Measurements from ENCODE around the gene ZMYND11.

Gene ZMYND11

GRCh38 chr10:230758-231157 is 95.5 kb downstream of the ZMYND11 start:
- TF ChIP-seq, protein P1, sequence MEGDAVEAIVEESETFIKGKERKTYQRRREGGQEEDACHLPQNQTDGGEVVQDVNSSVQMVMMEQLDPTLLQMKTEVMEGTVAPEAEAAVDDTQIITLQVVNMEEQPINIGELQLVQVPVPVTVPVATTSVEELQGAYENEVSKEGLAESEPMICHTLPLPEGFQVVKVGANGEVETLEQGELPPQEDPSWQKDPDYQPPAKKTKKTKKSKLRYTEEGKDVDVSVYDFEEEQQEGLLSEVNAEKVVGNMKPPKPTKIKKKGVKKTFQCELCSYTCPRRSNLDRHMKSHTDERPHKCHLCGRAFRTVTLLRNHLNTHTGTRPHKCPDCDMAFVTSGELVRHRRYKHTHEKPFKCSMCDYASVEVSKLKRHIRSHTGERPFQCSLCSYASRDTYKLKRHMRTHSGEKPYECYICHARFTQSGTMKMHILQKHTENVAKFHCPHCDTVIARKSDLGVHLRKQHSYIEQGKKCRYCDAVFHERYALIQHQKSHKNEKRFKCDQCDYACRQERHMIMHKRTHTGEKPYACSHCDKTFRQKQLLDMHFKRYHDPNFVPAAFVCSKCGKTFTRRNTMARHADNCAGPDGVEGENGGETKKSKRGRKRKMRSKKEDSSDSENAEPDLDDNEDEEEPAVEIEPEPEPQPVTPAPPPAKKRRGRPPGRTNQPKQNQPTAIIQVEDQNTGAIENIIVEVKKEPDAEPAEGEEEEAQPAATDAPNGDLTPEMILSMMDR (IDR thresholded peaks at IDR 0.05; ENCODE audit: low read depth, low read length) = peak; percentile 45
- no peak overlapping the region for H3K4me3 ChIP-seq (ENCODE audit: low read depth, low read length)

DNA sequence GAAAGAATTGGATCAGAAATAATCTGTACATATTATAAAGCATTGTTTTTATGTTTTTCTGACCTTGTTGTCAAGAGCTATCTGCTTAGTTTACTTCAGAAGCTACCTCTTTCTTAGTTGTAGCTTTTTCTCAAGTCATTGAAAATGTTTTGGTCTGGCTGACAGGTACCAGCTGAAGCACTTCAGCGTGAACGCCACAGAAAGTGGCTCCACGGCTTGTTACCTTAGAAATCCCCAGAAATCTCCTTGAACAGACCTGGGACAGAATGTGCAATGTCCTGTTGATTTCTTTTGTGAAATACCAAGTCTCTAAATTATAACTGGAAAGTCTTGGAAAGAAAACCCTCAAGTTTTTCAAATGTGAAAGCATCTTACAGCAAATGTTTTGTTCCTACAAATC is 96.8 kb downstream of the ZMYND11 start:
- TF ChIP-seq, protein P1 (IDR thresholded peaks at IDR 0.05; ENCODE audit: low read depth, low read length) = no peak
- H3K4me3 ChIP-seq (ENCODE audit: low read depth, low read length) = no peak overlapping the region

DNA sequence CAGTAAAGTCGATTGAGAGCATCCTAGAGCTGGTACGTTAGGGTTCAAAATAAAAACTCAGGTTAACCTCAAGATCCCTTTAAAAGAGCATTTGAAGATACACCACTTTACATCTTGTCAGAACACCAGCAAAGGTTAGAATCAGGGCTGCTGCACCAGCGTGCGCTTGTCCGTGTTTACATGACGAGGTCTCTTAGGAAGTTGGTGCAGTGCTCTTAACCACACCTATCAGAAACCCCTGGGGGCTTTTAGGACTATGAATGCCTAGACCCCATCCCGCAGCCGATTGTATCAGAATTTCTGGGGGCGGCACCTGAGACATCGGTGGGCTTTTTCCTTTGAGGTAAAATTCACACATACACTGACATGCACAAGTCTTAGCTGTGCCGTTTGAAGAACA is 97.6 kb downstream of the ZMYND11 start:
- H3K4me3 ChIP-seq (ENCODE audit: low read depth, low read length) = no peak overlapping the region
- TF ChIP-seq, protein P1 (IDR thresholded peaks at IDR 0.05; ENCODE audit: low read depth, low read length) = no peak

DNA sequence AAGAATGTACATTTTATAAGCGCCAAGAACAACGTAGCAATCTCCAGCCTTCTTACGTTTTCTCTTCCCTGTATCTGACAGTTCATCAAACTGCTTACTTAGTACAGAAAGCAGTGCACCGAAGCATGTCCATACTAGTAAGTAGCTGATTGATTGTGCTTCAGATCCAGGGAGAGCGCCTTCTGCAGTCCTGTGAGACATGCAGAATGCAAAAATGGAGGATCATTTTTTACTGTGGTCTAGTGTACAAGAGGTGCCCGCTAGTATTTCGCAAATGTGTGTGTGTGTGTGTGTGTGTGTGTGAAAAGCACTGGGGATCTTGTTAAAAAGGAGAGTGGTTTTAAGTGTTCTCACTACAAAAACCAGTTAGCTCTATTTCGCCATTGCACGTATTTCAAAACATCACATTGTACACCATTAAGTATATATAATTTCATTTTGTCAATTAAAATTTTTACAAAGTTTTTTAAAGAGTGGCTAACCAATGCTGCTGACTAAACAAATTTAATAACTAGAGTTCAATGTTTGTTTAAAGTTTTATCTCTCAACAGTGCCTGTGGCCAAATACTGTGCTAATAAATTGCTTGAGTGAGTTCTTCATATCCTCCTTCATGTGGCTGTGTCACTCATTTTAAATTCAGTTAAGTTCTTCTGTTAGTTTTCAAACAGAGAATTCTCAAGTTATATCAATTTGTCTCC is 99.6 kb downstream of the ZMYND11 start:
- H3K4me3 ChIP-seq (ENCODE audit: low read depth, low read length) = no peak overlapping the region
- TF ChIP-seq, protein P1 (IDR thresholded peaks at IDR 0.05; ENCODE audit: low read depth, low read length) = no peak

GRCh38 chr10:235915-236314 is 100.7 kb downstream of the ZMYND11 start:
- TF ChIP-seq, protein P1 (IDR thresholded peaks at IDR 0.05; ENCODE audit: low read depth, low read length) = no peak
- no peak overlapping the region for H3K4me3 ChIP-seq (ENCODE audit: low read depth, low read length)

DNA sequence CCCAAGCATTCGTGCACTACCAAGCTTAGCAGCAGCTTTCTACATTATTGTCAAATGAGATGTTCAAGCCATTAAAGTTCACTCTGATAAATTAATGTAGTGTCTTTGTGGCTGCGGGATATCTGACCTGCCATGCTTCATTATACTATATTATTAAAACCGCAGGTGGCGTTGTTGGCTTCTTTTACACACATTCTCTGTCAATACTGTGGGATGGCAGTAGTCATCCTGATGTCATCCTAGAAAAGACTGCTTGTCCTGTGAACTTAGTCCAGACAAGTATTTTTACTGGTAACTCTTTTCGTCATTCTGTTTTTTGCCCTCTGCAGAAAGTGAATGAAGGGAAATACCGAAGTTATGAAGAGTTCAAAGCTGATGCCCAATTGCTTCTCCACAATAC is 103.9 kb downstream of the ZMYND11 start:
- TF ChIP-seq, protein P1 (IDR thresholded peaks at IDR 0.05; ENCODE audit: low read depth, low read length) = no peak

GRCh38 chr10:241451-241850 is 106.2 kb downstream of the ZMYND11 start:
- TF ChIP-seq, protein P1 (IDR thresholded peaks at IDR 0.05; ENCODE audit: low read depth, low read length) = no peak
- H3K4me3 ChIP-seq (ENCODE audit: low read depth, low read length) = no peak overlapping the region

More for the DNA sequence above, 103.9 kb downstream of the ZMYND11 start:
- H3K4me3 ChIP-seq (ENCODE audit: low read depth, low read length) = no peak overlapping the region

All from WI38 (cell line).